NCI-H1694 treated with DMSO at 0.1 percent for 48 hours (cell line): Measurements from ENCODE around the gene MXRA7.
"Not testable (repeated sequence)": the region's sequence is repeated elsewhere in the genome, so short reads cannot be mapped to it uniquely, and the experiment has no call there.

Experiments
- DNase-seq: peaks from one replicate; lab custom pipeline; 2025; lab: John Stamatoyannopoulos, UW

MXRA7 gene

GRCh38 chr17:76735586-76736348 lies 25.0 kb upstream of the MXRA7 start:
- no peak for DNase-seq

GRCh38 chr17:76735006-76735405 lies 24.2 kb upstream of the MXRA7 start:
- DNase-seq, result no peak

GRCh38 chr17:76734080-76734840 lies 23.5 kb upstream of the MXRA7 start:
- no peak for DNase-seq

GRCh38 chr17:76733618-76733957 lies 22.8 kb upstream of the MXRA7 start:
- DNase-seq, result no peak

GRCh38 chr17:76732734-76733617 lies 22.2 kb upstream of the MXRA7 start:
- DNase-seq, result no peak

- DNase-seq, result not testable (repeated sequence)
Observed at GRCh38 chr17:76731800-76732733, 21.3 kb upstream of the MXRA7 start.

GRCh38 chr17:76727745-76728456 lies 17.1 kb upstream of the MXRA7 start:
- no peak for DNase-seq

- no peak for DNase-seq
Observed at GRCh38 chr17:76726776-76727718, 16.3 kb upstream of the MXRA7 start, which contains the start of gene METTL23. Gene METTL23, plus strand, starts transcription at chr17:76726839. Its CDS starts 2,872 bp downstream, at chr17:76729711.

- peak; percentile 95 for DNase-seq
Observed at GRCh38 chr17:76726231-76726775, 15.5 kb upstream of the MXRA7 start, which contains the start of gene JMJD6. Gene JMJD6, minus strand, starts transcription at chr17:76726606. Its CDS starts 131 bp downstream, at chr17:76726475.

GRCh38 chr17:76725580-76726230 lies 14.9 kb upstream of the MXRA7 start:
- no peak for DNase-seq

- DNase-seq, result no peak
Observed at GRCh38 chr17:76723812-76724211, 13.0 kb upstream of the MXRA7 start.

GRCh38 chr17:76722977-76723376 lies 12.2 kb upstream of the MXRA7 start:
- not testable (repeated sequence) for DNase-seq

GRCh38 chr17:76722279-76722678 lies 11.5 kb upstream of the MXRA7 start:
- no peak for DNase-seq

GRCh38 chr17:76721463-76721862 lies 10.7 kb upstream of the MXRA7 start:
- DNase-seq, result no peak

- DNase-seq, result no peak
Observed at GRCh38 chr17:76720941-76721340, 10.2 kb upstream of the MXRA7 start.

GRCh38 chr17:76720211-76720610 lies 9.4 kb upstream of the MXRA7 start:
- no peak for DNase-seq

GRCh38 chr17:76718516-76718915 lies 7.8 kb upstream of the MXRA7 start:
- DNase-seq, result no peak

- DNase-seq, result no peak
Observed at GRCh38 chr17:76716839-76717215, 6.1 kb upstream of the MXRA7 start.
